ENCODE data around the gene TBC1D10A. TPM values are rescaled to one million over a fixed set of nuclear protein-coding genes. Genes with fewer than 3 reads are reported as not detected.

The TBC1D10A gene
- polyA plus RNA-seq, 1 of the 3 experiments (the other 2 are of a cell fraction), result 15.3 TPM

- no peaks in the 10 kb centered on the region for H4K20me1 ChIP-seq (ENCODE audit: insufficient read depth)
- peaks cover 36 to 43% of the 10 kb centered on the region in 2 experiments for H3K4me1 ChIP-seq (ENCODE audit: control insufficient read depth in 1 of 2, insufficient read depth in 2 of 2, low read depth in 1 of 2, low read length in 1 of 2)
- 3% methylated on average over 8 of the region's 10 CpGs for WGBS (ENCODE audit: low lambda C conversion rate)
- H3K9me3 ChIP-seq, result no peaks in the 10 kb centered on the region
- H3F3A ChIP-seq (replicated peaks; ENCODE audit: insufficient read depth), result peaks cover 14% of the 10 kb centered on the region
- peak overlapping the region; percentile 20; the same call in 1 of the 2 replicates for H3K4me2 ChIP-seq
- H3K36me3 ChIP-seq (replicated peaks in 1 of 2; ENCODE audit: control insufficient read depth in 1 of 2, insufficient read depth in 2 of 2, low read length in 1 of 2), result no peaks in the 10 kb centered on the region
- peaks cover 4% of the 10 kb centered on the region; the same call in 1 of the 2 replicates for H3K79me2 ChIP-seq (ENCODE audit: insufficient read depth)
- H2AFZ ChIP-seq (ENCODE audit: low read depth), result no peak overlapping the region
- H3K27ac ChIP-seq (ENCODE audit: low read depth in 2 of 2, low read length in 1 of 2), result peak overlapping the region; percentile 13 to 55
- H3K4me3 ChIP-seq (ENCODE audit: low read depth in 2 of 2, low read length in 1 of 2), result no peak overlapping the region
- DNase-seq, result peak; percentile 89
- ChIA-PET CTCF (interaction anchor here (0.8 to 1.2 kb wide), 3 partner anchors 11 to 163 kb away, joined by 3 to 5 read pairs (median 5); no protein-coding TSS in a partner anchor), POLR2A (no interaction called here)
- TF ChIP-seq EP300 (IDR thresholded peaks at IDR 0.05; ENCODE audit: borderline replicate concordance in 1 of 2, low read depth in 1 of 2, low read length in 1 of 2), result peak; percentile 19 to 56; a peak in 1 of 4 replicates
- no peak for TF ChIP-seq CTCF (IDR thresholded peaks at IDR 0.05)
- no peak for TF ChIP-seq ELF1 (IDR thresholded peaks at IDR 0.05)
- peak; percentile 86 for TF ChIP-seq PBX3 (IDR thresholded peaks at IDR 0.05)
- TF ChIP-seq RAD21 (IDR thresholded peaks at IDR 0.05; ENCODE audit: low read length), result peak; percentile 18; the same call in 1 of the 2 replicates
- peak; percentile 92 for TF ChIP-seq NFIC (IDR thresholded peaks at IDR 0.05; ENCODE audit: borderline replicate concordance)
- peak; percentile 70 for TF ChIP-seq TCF12 (IDR thresholded peaks at IDR 0.05)
- no peaks in the 10 kb centered on the region for H3K27me3 ChIP-seq (ENCODE audit: insufficient read depth)
- H3K9me2 ChIP-seq, result no peaks in the 10 kb centered on the region
- 0 out of 2 replicates have a peak overlapping the region, but pooled peaks have one; percentile 13 for H3K9ac ChIP-seq
Observed at GRCh38 chr22:30251711-30252110, 75.0 kb downstream of the TBC1D10A start.

GRCh38 chr22:30250661-30251267 is 76.0 kb downstream of the TBC1D10A start:
- POLR2A ChIA-PET, result no interaction called here
- Histone ChIP-seq H3K9ac (peak overlapping the region; percentile 37; the same call in 1 of the 2 replicates), H3K9me2 (no peaks in the 10 kb centered on the region), H3K9me3 (no peaks in the 10 kb centered on the region), H3F3A (replicated peaks; ENCODE audit: insufficient read depth) (peaks cover 14% of the 10 kb centered on the region), H4K20me1 (ENCODE audit: insufficient read depth) (no peaks in the 10 kb centered on the region), H3K27me3 (ENCODE audit: insufficient read depth) (no peaks in the 10 kb centered on the region), H3K36me3 (replicated peaks in 1 of 2; ENCODE audit: control insufficient read depth in 1 of 2, insufficient read depth in 2 of 2, low read length in 1 of 2) (no peaks in the 10 kb centered on the region), H3K4me3 (ENCODE audit: low read depth in 2 of 2, low read length in 1 of 2) (no peak overlapping the region), H3K4me1 (ENCODE audit: control insufficient read depth in 1 of 2, insufficient read depth in 2 of 2, low read depth in 1 of 2, low read length in 1 of 2) (peaks cover 36 to 52% of the 10 kb centered on the region in 2 experiments), H2AFZ (ENCODE audit: low read depth) (no peak overlapping the region), H3K27ac (ENCODE audit: low read depth in 2 of 2, low read length in 1 of 2) (peak overlapping the region in 1 of 2 experiments; percentile 55; a peak in 2 of 4 replicates), H3K4me2 (peak overlapping the region; percentile 20; the same call in 1 of the 2 replicates), H3K79me2 (ENCODE audit: insufficient read depth) (peaks cover 8% of the 10 kb centered on the region; the same call in 1 of the 2 replicates)
- WGBS (ENCODE audit: low lambda C conversion rate), result 29% methylated on average over 5 of the region's 12 CpGs
- CTCF ChIA-PET, result interaction anchor here (0.8 to 1.6 kb wide), 8 partner anchors 12 to 162 kb away, joined by 3 to 5 read pairs (median 3); no protein-coding TSS in a partner anchor
- peak; percentile 55 for DNase-seq
- TF ChIP-seq FOSL2 (IDR thresholded peaks at IDR 0.05; ENCODE audit: borderline replicate concordance, low read depth) (peak; percentile 43; the same call in 1 of the 2 replicates), NFIC (IDR thresholded peaks at IDR 0.05; ENCODE audit: borderline replicate concordance) (peak; percentile 8; the same call in 1 of the 2 replicates), RXRA (IDR thresholded peaks at IDR 0.05; ENCODE audit: borderline replicate concordance, low read depth) (no peak; the same call in 1 of the 2 replicates), TAF1 (IDR thresholded peaks at IDR 0.05; ENCODE audit: borderline replicate concordance, low read depth, low read length) (no peak), POLR2AphosphoS5 (IDR thresholded peaks at IDR 0.05; ENCODE audit: low read depth, low read length) (no peak), TEAD4 (IDR thresholded peaks at IDR 0.05; ENCODE audit: borderline replicate concordance, insufficient read depth) (peak; percentile 47; the same call in 1 of the 2 replicates), EZH2phosphoT487 (IDR thresholded peaks at IDR 0.05; ENCODE audit: borderline replicate concordance, low read depth) (no peak), PBX3 (IDR thresholded peaks at IDR 0.05) (peak; percentile 9; the same call in 1 of the 2 replicates), GABPA (IDR thresholded peaks at IDR 0.05; ENCODE audit: low read depth) (no peak), CTCF (IDR thresholded peaks at IDR 0.05) (no peak), NRF1 (IDR thresholded peaks at IDR 0.05; ENCODE audit: low read depth, low read length) (no peak), TCF12 (IDR thresholded peaks at IDR 0.05) (peak; percentile 26; the same call in 1 of the 2 replicates), EP300 (IDR thresholded peaks at IDR 0.05; ENCODE audit: borderline replicate concordance in 1 of 2, low read depth in 1 of 2, low read length in 1 of 2) (0 out of 4 replicates have a peak, but pooled peaks of 1 of the 2 experiments have one; percentile 37)
- TF ChIP-seq, protein P1, sequence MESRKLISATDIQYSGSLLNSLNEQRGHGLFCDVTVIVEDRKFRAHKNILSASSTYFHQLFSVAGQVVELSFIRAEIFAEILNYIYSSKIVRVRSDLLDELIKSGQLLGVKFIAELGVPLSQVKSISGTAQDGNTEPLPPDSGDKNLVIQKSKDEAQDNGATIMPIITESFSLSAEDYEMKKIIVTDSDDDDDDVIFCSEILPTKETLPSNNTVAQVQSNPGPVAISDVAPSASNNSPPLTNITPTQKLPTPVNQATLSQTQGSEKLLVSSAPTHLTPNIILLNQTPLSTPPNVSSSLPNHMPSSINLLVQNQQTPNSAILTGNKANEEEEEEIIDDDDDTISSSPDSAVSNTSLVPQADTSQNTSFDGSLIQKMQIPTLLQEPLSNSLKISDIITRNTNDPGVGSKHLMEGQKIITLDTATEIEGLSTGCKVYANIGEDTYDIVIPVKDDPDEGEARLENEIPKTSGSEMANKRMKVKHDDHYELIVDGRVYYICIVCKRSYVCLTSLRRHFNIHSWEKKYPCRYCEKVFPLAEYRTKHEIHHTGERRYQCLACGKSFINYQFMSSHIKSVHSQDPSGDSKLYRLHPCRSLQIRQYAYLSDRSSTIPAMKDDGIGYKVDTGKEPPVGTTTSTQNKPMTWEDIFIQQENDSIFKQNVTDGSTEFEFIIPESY (IDR thresholded peaks at IDR 0.05; ENCODE audit: borderline replicate concordance, low read depth), result no peak
